Hepatocyte (in vitro differentiated cells): Measurements from ENCODE around the gene ALB. TPM values are rescaled to one million over a fixed set of nuclear protein-coding genes. Genes with fewer than 3 reads are reported as not detected.

Source experiments
- DNase-seq: peaks from one replicate; pipeline ENCODE4 v3.0.0-alpha.2; 2016; ENCODE audit warnings: low spot score
- H2AFZ ChIP-seq: fragments of 200-600 bp; sonication (generic); 2 replicates; pipeline ENCODE4 v1.6.0; 2016; ENCODE audit warnings: antibody characterized with exemption, mild to moderate bottlenecking
- H3K27ac ChIP-seq: fragments of 200-600 bp; sonication (generic); 2 replicates; pipeline ENCODE4 v1.5.1; 2016; ENCODE audit warnings: mild to moderate bottlenecking
- H3K27me3 ChIP-seq: fragments of 200-600 bp; sonication (generic); 2 replicates; pipeline ENCODE4 v1.6.1; 2016
- H3K36me3 ChIP-seq: fragments of 200-600 bp; sonication (generic); replicated peaks from 2 replicates; pipeline ENCODE4 v1.5.1; 2016; ENCODE audit warnings: low read depth; ENCODE audit not compliant: insufficient read depth
- H3K4me1 ChIP-seq: fragments of 200-600 bp; sonication (generic); 2 replicates; pipeline ENCODE4 v1.5.1; 2016; ENCODE audit warnings: mild to moderate bottlenecking, moderate library complexity; ENCODE audit not compliant: insufficient read depth
- H3K4me2 ChIP-seq: fragments of 200-600 bp; sonication (generic); 2 replicates; pipeline ENCODE4 v1.6.0; 2016
- H3K4me3 ChIP-seq: fragments of 200-600 bp; sonication (generic); 2 replicates; pipeline ENCODE4 v1.5.1; 2016; ENCODE audit warnings: mild to moderate bottlenecking
- H3K79me2 ChIP-seq: fragments of 200-600 bp; sonication (generic); 2 replicates; pipeline ENCODE4 v1.6.0; 2017; ENCODE audit warnings: mild to moderate bottlenecking
- H3K9me2 ChIP-seq: fragments of 200-600 bp; sonication (generic); replicated peaks from 2 replicates; pipeline ENCODE4 v1.6.0; 2017; ENCODE audit warnings: mild to moderate bottlenecking; ENCODE audit not compliant: insufficient read depth
- H3K9me3 ChIP-seq: fragments of 200-600 bp; sonication (generic); 2 replicates; pipeline ENCODE4 v1.5.1; 2016; ENCODE audit warnings: low read depth, mild to moderate bottlenecking
- H4K20me1 ChIP-seq: fragments of 200-600 bp; sonication (generic); 2 replicates; pipeline ENCODE4 v1.6.0; 2016; ENCODE audit warnings: mild to moderate bottlenecking; ENCODE audit not compliant: insufficient read depth, poor library complexity, severe bottlenecking
- EZH2 ChIP-seq: fragments of 200-600 bp; sonication (generic); IDR thresholded peaks from 2 replicates; pipeline ENCODE4 v1.6.1; 2016; ENCODE audit warnings: antibody characterized with exemption, mild to moderate bottlenecking, borderline replicate concordance
- EZH2phosphoT487 ChIP-seq: fragments of 200-600 bp; sonication (generic); IDR thresholded peaks from one replicate; pipeline ENCODE4 v1.6.1; 2018; ENCODE audit warnings: antibody characterized with exemption, mild to moderate bottlenecking, low read depth, moderate library complexity; ENCODE audit not compliant: unreplicated experiment, severe bottlenecking
- WGBS: methylation state at CpG from one replicate; pipeline ENCODE4 v1.1.6; 2016; ENCODE audit warnings: low lambda C conversion rate; ENCODE audit errors: missing lambda C conversion rate; 5-methylcytosine and 5-hydroxymethylcytosine counted together
- polyA plus RNA-seq: library from polyadenylated mRNA; unstranded; fragments of >200 nt; fragmentation: Nextera tagmentation; extraction: Ambion mirVana; gene quantifications from 2 replicates; pipeline ENCODE4 v1.2.1, GENCODE V29; 2016
- total RNA-seq: library from RNA; depleted of rRNA; stranded (reverse); fragments of >200 nt; gene quantifications from 2 replicates; pipeline ENCODE4 v1.2.3, GENCODE V29; 2014
- TF ChIP-seq, protein P1 (sequence below): fragments of 200-600 bp; sonication (generic); IDR thresholded peaks from 2 replicates; pipeline ENCODE4 v1.5.1; 2016; ENCODE audit warnings: antibody characterized with exemption, mild to moderate bottlenecking; ENCODE audit not compliant: poor library complexity

Gene ALB
- total and polyA plus RNA-seq, 2 experiments from 2014 or later: 11,384 to 26,686 TPM

DNA sequence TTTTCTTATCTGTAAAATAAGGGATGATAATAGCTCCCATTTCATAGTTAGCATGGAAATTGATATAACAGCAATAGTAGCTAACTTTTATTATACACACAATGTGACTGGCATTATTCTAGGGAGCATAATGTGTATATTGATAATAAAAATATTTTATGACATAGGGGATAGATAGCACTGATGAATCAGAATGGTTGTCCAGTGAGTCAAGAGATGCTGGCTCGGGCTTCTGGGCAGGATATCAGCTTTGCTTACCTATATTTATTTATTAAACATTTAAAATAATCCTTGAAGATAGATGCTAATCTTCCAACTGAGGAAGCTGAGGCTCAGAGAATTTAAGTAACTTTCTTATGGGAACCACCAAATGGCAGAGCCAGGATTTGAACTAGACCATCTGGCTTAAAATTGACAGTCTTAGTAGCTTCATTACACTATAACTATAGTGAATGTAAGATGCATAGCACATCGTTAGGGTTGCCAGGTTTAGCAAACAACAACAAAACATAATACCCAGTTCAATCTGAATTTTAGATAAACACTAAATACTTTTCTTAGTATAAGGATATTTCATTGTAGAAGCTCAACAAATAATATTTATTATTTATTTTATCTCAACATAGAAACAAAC is 34.6 kb downstream of the ALB start:
- no peak overlapping the region for H2AFZ ChIP-seq
- H4K20me1 ChIP-seq: no peaks in the 10 kb centered on the region
- no peaks in the 10 kb centered on the region for H3K9me3 ChIP-seq
- peak overlapping the region; percentile 62 for H3K27ac ChIP-seq
- no peaks in the 10 kb centered on the region for H3K9me2 ChIP-seq
- no peak for TF ChIP-seq EZH2phosphoT487
- TF ChIP-seq, protein P1, sequence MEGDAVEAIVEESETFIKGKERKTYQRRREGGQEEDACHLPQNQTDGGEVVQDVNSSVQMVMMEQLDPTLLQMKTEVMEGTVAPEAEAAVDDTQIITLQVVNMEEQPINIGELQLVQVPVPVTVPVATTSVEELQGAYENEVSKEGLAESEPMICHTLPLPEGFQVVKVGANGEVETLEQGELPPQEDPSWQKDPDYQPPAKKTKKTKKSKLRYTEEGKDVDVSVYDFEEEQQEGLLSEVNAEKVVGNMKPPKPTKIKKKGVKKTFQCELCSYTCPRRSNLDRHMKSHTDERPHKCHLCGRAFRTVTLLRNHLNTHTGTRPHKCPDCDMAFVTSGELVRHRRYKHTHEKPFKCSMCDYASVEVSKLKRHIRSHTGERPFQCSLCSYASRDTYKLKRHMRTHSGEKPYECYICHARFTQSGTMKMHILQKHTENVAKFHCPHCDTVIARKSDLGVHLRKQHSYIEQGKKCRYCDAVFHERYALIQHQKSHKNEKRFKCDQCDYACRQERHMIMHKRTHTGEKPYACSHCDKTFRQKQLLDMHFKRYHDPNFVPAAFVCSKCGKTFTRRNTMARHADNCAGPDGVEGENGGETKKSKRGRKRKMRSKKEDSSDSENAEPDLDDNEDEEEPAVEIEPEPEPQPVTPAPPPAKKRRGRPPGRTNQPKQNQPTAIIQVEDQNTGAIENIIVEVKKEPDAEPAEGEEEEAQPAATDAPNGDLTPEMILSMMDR: no peak
- no peak for TF ChIP-seq EZH2
- peaks cover 1% of the 10 kb centered on the region for H3K4me1 ChIP-seq
- H3K36me3 ChIP-seq: no peaks in the 10 kb centered on the region
- peak overlapping the region; percentile 69 for H3K4me2 ChIP-seq
- H3K4me3 ChIP-seq: peak overlapping the region; percentile 28
- H3K27me3 ChIP-seq: no peaks in the 10 kb centered on the region
- DNase-seq: no peak
- H3K79me2 ChIP-seq: peaks cover 28% of the 10 kb centered on the region
- WGBS: 57% methylated on average over 2 of the region's 2 CpGs

GRCh38 chr4:73439445-73439844 is 35.4 kb downstream of the ALB start:
- Histone ChIP-seq H3K9me2 (no peaks in the 10 kb centered on the region), H3K27me3 (no peaks in the 10 kb centered on the region), H3K4me3 (peak overlapping the region; percentile 28), H3K4me1 (no peaks in the 10 kb centered on the region), H3K79me2 (peaks cover 28% of the 10 kb centered on the region), H3K27ac (peak overlapping the region; percentile 62), H3K36me3 (no peaks in the 10 kb centered on the region), H3K4me2 (peak overlapping the region; percentile 69), H4K20me1 (no peaks in the 10 kb centered on the region), H2AFZ (no peak overlapping the region), H3K9me3 (no peaks in the 10 kb centered on the region)
- no peak for DNase-seq
- TF ChIP-seq, protein P1: no peak
- TF ChIP-seq EZH2 (no peak), EZH2phosphoT487 (no peak)
- 64% methylated on average over 2 of the region's 2 CpGs for WGBS

DNA sequence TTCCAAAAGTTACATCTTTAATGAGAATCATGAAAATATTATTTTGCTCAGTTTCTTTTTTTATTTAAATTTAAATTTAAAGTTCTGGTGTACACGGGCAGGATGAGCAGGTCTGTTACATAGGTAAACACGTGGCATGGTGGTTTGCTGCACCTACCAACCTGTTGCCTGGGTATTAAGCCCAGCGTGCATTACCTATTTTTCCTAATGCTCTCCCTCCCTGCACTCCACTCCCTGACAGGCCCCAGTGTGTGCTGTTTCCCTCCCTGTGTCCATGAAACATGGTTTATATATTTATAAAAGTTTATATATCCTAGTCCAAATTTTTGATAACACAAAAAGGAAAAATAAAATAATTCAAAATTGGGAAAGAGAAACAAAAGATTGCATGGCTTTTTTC is 35.9 kb downstream of the ALB start:
- Histone ChIP-seq H3K4me2 (peak overlapping the region; percentile 69), H2AFZ (no peak overlapping the region), H3K27me3 (no peaks in the 10 kb centered on the region), H3K9me2 (no peaks in the 10 kb centered on the region), H4K20me1 (no peaks in the 10 kb centered on the region), H3K27ac (peak overlapping the region; percentile 50), H3K4me1 (no peaks in the 10 kb centered on the region), H3K9me3 (no peaks in the 10 kb centered on the region), H3K79me2 (peaks cover 28% of the 10 kb centered on the region), H3K36me3 (no peaks in the 10 kb centered on the region), H3K4me3 (peak overlapping the region; percentile 28)
- no peak for TF ChIP-seq EZH2phosphoT487
- TF ChIP-seq, protein P1: no peak
- TF ChIP-seq EZH2: no peak
- 71% methylated on average over 3 of the region's 3 CpGs for whole genome bisulfite sequencing
- DNase-seq: no peak
